A673 (cell line): ENCODE measurements around the gene RADX. TPM values are rescaled to one million over a fixed set of nuclear protein-coding genes. Genes with fewer than 3 reads are reported as not detected.

Source experiments
- Bru-seq: library from RNA; stranded (reverse); fragments of 400-500 nt; gene quantifications from one replicate; lab custom pipeline; 2021; lab: Mats Ljungman, UMichigan
- BruChase-seq, 2 experiments: library from RNA; stranded (reverse); fragments of 400-500 nt; gene quantifications; one replicate each; lab custom pipeline; 2021; lab: Mats Ljungman, UMichigan
- BruUV-seq: library from RNA; stranded (reverse); fragments of 400-500 nt; replicated peaks from 2 replicates; lab custom pipeline; 2021; lab: Mats Ljungman, UMichigan
- CTCF ChIA-PET: fragments of 300-600 bp; sonication (Branson Sonifier 250); formaldehyde crosslinking; loops from one replicate; lab custom pipeline; 2022; ENCODE audit warnings: antibody characterized with exemption; lab: Charles Lee
- POLR2A ChIA-PET: fragments of 300-600 bp; sonication (Branson Sonifier 250); formaldehyde crosslinking; loops from one replicate; lab custom pipeline; 2022; ENCODE audit warnings: antibody characterized with exemption; ENCODE audit not compliant: low non-redundant PET; lab: Charles Lee
- DNase-seq: peaks from one replicate; pipeline ENCODE4 v3.0.0-alpha.2; 2015; ENCODE audit warnings: low spot score
- H3K27ac ChIP-seq: fragments of 200-600 bp; sonication (generic); 2 replicates; pipeline ENCODE4 v1.5.1; 2016; ENCODE audit warnings: mixed run types, low read depth, mild to moderate bottlenecking, mixed read lengths, antibody characterized with exemption, low read length; ENCODE audit not compliant: poor library complexity, severe bottlenecking
- H3K27me3 ChIP-seq: fragments of 200-600 bp; sonication (generic); replicated peaks from 2 replicates; pipeline ENCODE4 v1.6.1; 2017; ENCODE audit warnings: mixed run types, low read depth, mild to moderate bottlenecking, mixed read lengths, antibody characterized with exemption, low read length; ENCODE audit not compliant: insufficient read depth, poor library complexity
- H3K36me3 ChIP-seq: fragments of 200-600 bp; sonication (generic); 2 replicates; pipeline ENCODE4 v1.6.1; 2016; ENCODE audit warnings: mixed run types, mild to moderate bottlenecking, mixed read lengths, antibody characterized with exemption, low read length; ENCODE audit not compliant: insufficient read depth, poor library complexity, severe bottlenecking
- H3K4me1 ChIP-seq: fragments of 200-600 bp; sonication (generic); 2 replicates; pipeline ENCODE4 v1.6.1; 2017; ENCODE audit warnings: mixed run types, mild to moderate bottlenecking, mixed read lengths, antibody characterized with exemption, low read length; ENCODE audit not compliant: insufficient read depth, poor library complexity, severe bottlenecking
- H3K4me3 ChIP-seq: fragments of 200-600 bp; sonication (generic); 2 replicates; pipeline ENCODE4 v1.5.1; 2016; ENCODE audit warnings: low read depth, mixed run types, mild to moderate bottlenecking, mixed read lengths, low read length; ENCODE audit not compliant: poor library complexity, severe bottlenecking
- H3K9me3 ChIP-seq: fragments of 200-600 bp; sonication (generic); 2 replicates; pipeline ENCODE4 v1.6.1; 2016; ENCODE audit warnings: mixed run types, low read depth, mild to moderate bottlenecking, mixed read lengths, antibody characterized with exemption, low read length; ENCODE audit not compliant: poor library complexity, severe bottlenecking
- CTCF ChIP-seq: fragments of 300-800, 200-600 bp; sonication (generic); conservative IDR thresholded peaks from 2 replicates; pipeline ENCODE4 v1.5.1; 2017; ENCODE audit warnings: low read depth, mild to moderate bottlenecking, antibody characterized with exemption, low read length, moderate library complexity, mixed read lengths
- EZH2 ChIP-seq: fragments of 200-600 bp; sonication (generic); IDR thresholded peaks from 2 replicates; pipeline ENCODE4 v1.6.1; 2017; ENCODE audit warnings: borderline replicate concordance, low read depth, mild to moderate bottlenecking, mixed read lengths, antibody characterized with exemption, low read length; ENCODE audit not compliant: poor library complexity, severe bottlenecking
- intact Hi-C: fragments of 100-400 bp; cut with micrococcal nuclease; formaldehyde crosslinking; loops from one replicate; pipeline ENCODE4 v1.10.0; 2022; ENCODE audit not compliant: unreplicated experiment
- long read RNA-seq: library from polyadenylated mRNA; stranded (forward); transcript quantifications from one replicate; pipeline ENCODE4 v2.0.0, GENCODE V29; 2022
- total RNA-seq: library from RNA; stranded (reverse); gene quantifications from 2 replicates; pipeline ENCODE4 v1.2.3, GENCODE V29; 2021

RADX gene, protein sequence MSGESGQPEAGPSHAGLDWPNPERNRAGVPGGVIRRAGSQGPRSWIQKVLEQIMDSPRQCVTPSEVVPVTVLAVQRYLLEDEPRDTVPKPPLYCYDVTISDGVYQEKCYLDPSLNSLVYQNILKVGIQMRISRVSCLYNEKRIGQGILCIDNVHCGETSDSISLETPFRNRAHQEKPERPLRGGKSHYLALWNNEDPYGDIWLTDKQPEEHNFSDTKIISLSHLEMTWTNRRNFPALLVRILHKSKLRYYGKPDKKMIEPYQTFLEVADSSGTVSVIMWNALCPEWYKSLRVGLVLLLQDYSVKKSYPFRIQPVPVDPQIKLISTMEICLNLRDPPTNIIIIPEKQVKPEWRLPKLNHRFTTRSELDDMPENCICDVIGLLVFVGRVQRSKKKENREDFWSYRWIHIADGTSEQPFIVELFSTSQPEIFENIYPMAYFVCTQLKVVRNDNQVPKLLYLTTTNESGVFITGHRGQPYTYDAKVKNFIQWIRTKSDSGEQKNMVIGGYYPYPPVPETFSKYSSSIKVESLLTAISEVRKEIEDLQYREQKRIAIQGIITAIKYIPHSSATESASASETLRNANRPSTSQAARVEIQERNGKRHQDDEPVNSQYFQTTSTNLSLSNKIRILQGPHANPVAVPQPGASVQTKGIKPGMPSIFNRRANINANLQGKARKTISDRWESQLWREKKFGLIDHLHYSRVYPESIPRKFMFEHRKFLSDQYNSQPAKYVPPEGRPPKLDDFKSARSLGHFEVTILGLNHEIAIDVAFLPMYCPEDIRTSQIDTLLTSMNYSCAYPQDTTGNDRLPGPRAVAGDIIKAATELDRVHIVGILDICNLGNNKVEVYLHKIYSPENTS
- total RNA-seq (not detected in 2 replicates), Bru-seq, nascent RNA (percentile 8 among the genes with signal in this experiment), BruChase-seq, experiment 1, labeled RNA remaining after a 2-hour chase (percentile 4 among the genes with signal in this experiment), BruChase-seq, experiment 2, labeled RNA remaining after a 6-hour chase (percentile 6 among the genes with signal in this experiment)
- long read RNA-seq, partial matches to known transcripts: 0 of 1 reads
- long read RNA-seq, other reads (novel, unspliced or antisense): 0 of 1 reads

GRCh38 chrX:106611679-106612392 lies at the start of gene RADX:
Gene RADX, plus strand, starts transcription at chrX:106611978. Its CDS starts 103 bp downstream, at chrX:106612081.
- H3K27me3 ChIP-seq: peaks cover 37% of the 10 kb centered on the region
- BruUV-seq: no TSS peak
- intact Hi-C loops: no loop called here
- H3K27ac ChIP-seq: no peak within 1 kb of the TSS
- ChIA-PET CTCF (no interaction called here), POLR2A (no interaction called here)
- H3K4me1 ChIP-seq: no peaks in the 10 kb centered on the region
- no peak for TF ChIP-seq CTCF
- TF ChIP-seq EZH2: no peak
- H3K9me3 ChIP-seq: no peaks in the 10 kb centered on the region
- H3K36me3 ChIP-seq: no peaks in the 10 kb centered on the region
- H3K4me3 ChIP-seq: peak within 1 kb of the TSS; percentile 31
- peak; percentile 73 for DNase-seq

DNA sequence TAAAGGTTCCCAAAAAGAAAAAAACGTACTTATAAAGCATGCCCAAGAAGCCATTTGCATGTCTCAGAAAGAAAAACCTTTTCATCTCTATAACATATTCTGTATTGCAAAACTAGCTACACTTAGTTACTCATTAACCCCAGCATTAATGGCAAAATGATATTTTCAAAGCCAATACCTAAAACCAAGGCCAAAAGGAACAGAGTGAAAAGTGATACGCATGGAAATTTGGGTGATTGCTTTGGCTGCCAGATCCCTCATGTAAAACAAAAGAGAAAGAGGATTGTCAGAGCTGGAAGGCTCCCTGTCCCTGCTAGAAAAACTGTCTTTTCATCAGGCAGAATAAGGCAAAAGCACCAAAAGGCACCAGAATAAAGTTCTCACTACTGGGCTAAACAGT lies 46.8 kb upstream of the RADX start:
- H3K9me3 ChIP-seq: no peaks in the 10 kb centered on the region
- peaks cover 3% of the 10 kb centered on the region for H3K27me3 ChIP-seq
- H3K4me3 ChIP-seq: no peak overlapping the region
- BruUV-seq: no TSS peak
- H3K36me3 ChIP-seq: no peaks in the 10 kb centered on the region
- no peak for TF ChIP-seq EZH2
- TF ChIP-seq CTCF: no peak
- ChIA-PET POLR2A (no interaction called here), CTCF (no interaction called here)
- no peaks in the 10 kb centered on the region for H3K4me1 ChIP-seq
- H3K27ac ChIP-seq: no peak overlapping the region
- intact Hi-C loops: no loop called here
- no peak for DNase-seq

GRCh38 chrX:106566362-106566761 lies 45.4 kb upstream of the RADX start:
- intact Hi-C loops: no loop called here
- ChIA-PET POLR2A (no interaction called here), CTCF (no interaction called here)
- no peak for TF ChIP-seq EZH2
- no peak for TF ChIP-seq CTCF
- no peaks in the 10 kb centered on the region for H3K9me3 ChIP-seq
- H3K27ac ChIP-seq: no peak overlapping the region
- DNase-seq: no peak
- no TSS peak for BruUV-seq
- H3K4me3 ChIP-seq: no peak overlapping the region
- no peaks in the 10 kb centered on the region for H3K36me3 ChIP-seq
- H3K4me1 ChIP-seq: no peaks in the 10 kb centered on the region
- H3K27me3 ChIP-seq: peaks cover 1% of the 10 kb centered on the region
